HepG2 (cell line): ENCODE measurements around the gene LRRC51. TPM values are rescaled to one million over a fixed set of nuclear protein-coding genes. Genes with fewer than 3 reads are reported as not detected.
A peak's percentile ranks its signal among the peaks of the same experiment; 100 is the strongest.

Experiments used
- BCL6 ChIP-seq: IDR thresholded peaks from 2 replicates; pipeline ENCODE4 v1.6.1; 2016; ENCODE audit warnings: missing genetic modification reagents, missing compliant biosample characterization
- GATAD1 ChIP-seq: IDR thresholded peaks from 2 replicates; pipeline ENCODE4 v1.6.1; 2016; ENCODE audit warnings: missing genetic modification reagents, missing compliant biosample characterization
- KAT8 ChIP-seq: IDR thresholded peaks from 2 replicates; pipeline ENCODE4 v1.6.1; 2016; ENCODE audit warnings: missing genetic modification reagents, missing compliant biosample characterization
- NFE2L1 ChIP-seq: sonication (generic); formaldehyde crosslinking; IDR thresholded peaks from 2 replicates; pipeline ENCODE4 v1.4.0; 2020; ENCODE audit warnings: missing genetic modification reagents, mild to moderate bottlenecking, borderline replicate concordance
- ZNF292 ChIP-seq: sonication (generic); formaldehyde crosslinking; IDR thresholded peaks from 2 replicates; pipeline ENCODE4 v1.8.1; 2022; ENCODE audit warnings: mild to moderate bottlenecking, low read depth, missing genetic modification reagents, borderline replicate concordance
- ZNF850 ChIP-seq: sonication (generic); formaldehyde crosslinking; conservative IDR thresholded peaks from 2 replicates; pipeline ENCODE4 v1.9.0; 2021; ENCODE audit warnings: mild to moderate bottlenecking, missing genetic modification reagents
- polyA plus RNA-seq, 8 experiments: library from polyadenylated mRNA; depleted of rRNA in 3 of 8; stranded (reverse) in 7 of 8; unstranded in 1 of 8; fragments of >200 nt; fragmentation: Illumina TruSeq in 4 of 8; extraction: Trizol in 4 of 8; gene quantifications; 2 replicates each; pipeline versions ENCODE4 v1.2.1 to v1.2.3, GENCODE V29; 2011 to 2016; ENCODE audit warnings: low read depth in 4 of 8, missing spikeins in 1 of 8, mixed read lengths in 1 of 8; ENCODE audit not compliant: insufficient read depth in 1 of 8
- total RNA-seq, 5 experiments: library from RNA; depleted of rRNA; stranded (reverse); fragments of >200 nt; fragmentation: Illumina TruSeq; extraction: Trizol; gene quantifications; 2 replicates each; pipeline ENCODE4 v1.2.3, GENCODE V29; 2016; ENCODE audit warnings: low read depth in 1 of 5
- TF ChIP-seq, protein P1 (sequence below): sonication (generic); formaldehyde crosslinking; IDR thresholded peaks from 2 replicates; pipeline ENCODE4 v1.5.0; 2020; ENCODE audit warnings: mild to moderate bottlenecking, missing genetic modification reagents, borderline replicate concordance
- TF ChIP-seq, protein P2 (sequence below): sonication (generic); formaldehyde crosslinking; IDR thresholded peaks from 2 replicates; pipeline ENCODE4 v1.4.0; 2020; ENCODE audit warnings: missing genetic modification reagents
- TF ChIP-seq, protein P3 (sequence below): sonication (generic); formaldehyde crosslinking; IDR thresholded peaks from 2 replicates; pipeline ENCODE4 v1.8.1; 2022; ENCODE audit warnings: low read depth, mild to moderate bottlenecking, missing genetic modification reagents
- TF ChIP-seq, protein P4 (sequence below): sonication (generic); formaldehyde crosslinking; IDR thresholded peaks from 2 replicates; pipeline ENCODE4 v1.4.0; 2020; ENCODE audit warnings: mild to moderate bottlenecking, missing genetic modification reagents

The LRRC51 gene
- total and polyA plus RNA-seq, 2 of the 13 experiments (the other 11 are each of a cell fraction or from before 2014, with no cell fraction given) = 5.3 to 6.0 TPM

DNA sequence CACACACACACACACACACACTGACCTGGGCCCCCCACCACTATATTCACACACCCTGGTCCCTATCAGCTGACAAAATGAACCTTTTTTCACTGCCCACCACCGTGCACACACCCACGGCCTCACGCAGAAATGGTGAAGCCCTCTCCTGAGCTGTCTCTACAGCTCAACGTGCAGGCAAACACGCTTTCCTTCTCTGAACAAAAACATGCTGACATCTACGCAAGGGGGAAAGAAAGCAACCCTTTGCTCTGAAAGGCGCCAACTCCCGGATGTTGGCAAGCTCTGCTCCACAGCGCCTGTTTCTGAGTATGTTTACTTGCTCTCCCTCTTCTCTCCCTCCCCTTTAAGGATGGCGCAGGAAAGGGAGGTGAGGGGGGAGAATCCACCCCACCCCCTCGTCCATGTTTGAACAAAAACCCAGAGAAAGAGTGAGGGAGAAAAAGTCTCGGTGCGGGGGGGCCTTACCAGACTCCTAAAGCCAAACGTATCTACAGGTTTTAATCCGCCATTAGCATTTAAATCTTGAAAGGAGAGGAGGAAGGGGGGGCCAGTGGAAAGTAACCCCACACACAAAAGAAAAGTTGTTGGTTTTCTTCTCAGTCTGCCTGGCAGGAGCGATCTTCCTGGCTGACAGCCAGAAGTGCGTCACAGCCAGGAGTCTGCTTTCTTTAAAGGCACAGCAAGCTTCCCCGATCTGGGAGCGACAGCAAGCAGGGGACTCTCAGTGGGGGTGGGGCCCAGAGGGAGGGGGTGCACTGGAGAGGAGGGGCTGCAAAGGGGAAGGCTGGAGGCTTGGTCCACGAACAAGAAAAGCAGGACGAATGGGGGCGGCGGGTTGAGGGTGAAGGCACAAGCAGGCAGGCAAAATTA, 39.9 kb upstream of the LRRC51 start (continued):
- TF ChIP-seq, protein P1, sequence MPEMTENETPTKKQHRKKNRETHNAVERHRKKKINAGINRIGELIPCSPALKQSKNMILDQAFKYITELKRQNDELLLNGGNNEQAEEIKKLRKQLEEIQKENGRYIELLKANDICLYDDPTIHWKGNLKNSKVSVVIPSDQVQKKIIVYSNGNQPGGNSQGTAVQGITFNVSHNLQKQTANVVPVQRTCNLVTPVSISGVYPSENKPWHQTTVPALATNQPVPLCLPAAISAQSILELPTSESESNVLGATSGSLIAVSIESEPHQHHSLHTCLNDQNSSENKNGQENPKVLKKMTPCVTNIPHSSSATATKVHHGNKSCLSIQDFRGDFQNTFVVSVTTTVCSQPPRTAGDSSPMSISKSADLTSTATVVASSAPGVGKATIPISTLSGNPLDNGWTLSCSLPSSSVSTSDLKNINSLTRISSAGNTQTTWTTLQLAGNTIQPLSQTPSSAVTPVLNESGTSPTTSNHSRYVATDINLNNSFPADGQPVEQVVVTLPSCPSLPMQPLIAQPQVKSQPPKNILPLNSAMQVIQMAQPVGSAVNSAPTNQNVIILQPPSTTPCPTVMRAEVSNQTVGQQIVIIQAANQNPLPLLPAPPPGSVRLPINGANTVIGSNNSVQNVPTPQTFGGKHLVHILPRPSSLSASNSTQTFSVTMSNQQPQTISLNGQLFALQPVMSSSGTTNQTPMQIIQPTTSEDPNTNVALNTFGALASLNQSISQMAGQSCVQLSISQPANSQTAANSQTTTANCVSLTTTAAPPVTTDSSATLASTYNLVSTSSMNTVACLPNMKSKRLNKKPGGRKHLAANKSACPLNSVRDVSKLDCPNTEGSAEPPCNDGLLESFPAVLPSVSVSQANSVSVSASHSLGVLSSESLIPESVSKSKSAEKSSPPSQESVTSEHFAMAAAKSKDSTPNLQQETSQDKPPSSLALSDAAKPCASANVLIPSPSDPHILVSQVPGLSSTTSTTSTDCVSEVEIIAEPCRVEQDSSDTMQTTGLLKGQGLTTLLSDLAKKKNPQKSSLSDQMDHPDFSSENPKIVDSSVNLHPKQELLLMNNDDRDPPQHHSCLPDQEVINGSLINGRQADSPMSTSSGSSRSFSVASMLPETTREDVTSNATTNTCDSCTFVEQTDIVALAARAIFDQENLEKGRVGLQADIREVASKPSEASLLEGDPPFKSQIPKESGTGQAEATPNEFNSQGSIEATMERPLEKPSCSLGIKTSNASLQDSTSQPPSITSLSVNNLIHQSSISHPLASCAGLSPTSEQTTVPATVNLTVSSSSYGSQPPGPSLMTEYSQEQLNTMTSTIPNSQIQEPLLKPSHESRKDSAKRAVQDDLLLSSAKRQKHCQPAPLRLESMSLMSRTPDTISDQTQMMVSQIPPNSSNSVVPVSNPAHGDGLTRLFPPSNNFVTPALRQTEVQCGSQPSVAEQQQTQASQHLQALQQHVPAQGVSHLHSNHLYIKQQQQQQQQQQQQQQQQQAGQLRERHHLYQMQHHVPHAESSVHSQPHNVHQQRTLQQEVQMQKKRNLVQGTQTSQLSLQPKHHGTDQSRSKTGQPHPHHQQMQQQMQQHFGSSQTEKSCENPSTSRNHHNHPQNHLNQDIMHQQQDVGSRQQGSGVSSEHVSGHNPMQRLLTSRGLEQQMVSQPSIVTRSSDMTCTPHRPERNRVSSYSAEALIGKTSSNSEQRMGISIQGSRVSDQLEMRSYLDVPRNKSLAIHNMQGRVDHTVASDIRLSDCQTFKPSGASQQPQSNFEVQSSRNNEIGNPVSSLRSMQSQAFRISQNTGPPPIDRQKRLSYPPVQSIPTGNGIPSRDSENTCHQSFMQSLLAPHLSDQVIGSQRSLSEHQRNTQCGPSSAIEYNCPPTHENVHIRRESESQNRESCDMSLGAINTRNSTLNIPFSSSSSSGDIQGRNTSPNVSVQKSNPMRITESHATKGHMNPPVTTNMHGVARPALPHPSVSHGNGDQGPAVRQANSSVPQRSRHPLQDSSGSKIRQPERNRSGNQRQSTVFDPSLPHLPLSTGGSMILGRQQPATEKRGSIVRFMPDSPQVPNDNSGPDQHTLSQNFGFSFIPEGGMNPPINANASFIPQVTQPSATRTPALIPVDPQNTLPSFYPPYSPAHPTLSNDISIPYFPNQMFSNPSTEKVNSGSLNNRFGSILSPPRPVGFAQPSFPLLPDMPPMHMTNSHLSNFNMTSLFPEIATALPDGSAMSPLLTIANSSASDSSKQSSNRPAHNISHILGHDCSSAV (CRISPR knock-in tag) = no peak; the same call in 1 of the 2 replicates
- TF ChIP-seq NFE2L1 (no peak), ZNF850 (CRISPR knock-in tag) (no peak), BCL6 (CRISPR knock-in tag) (no peak), GATAD1 (CRISPR knock-in tag) (no peak), KAT8 (CRISPR knock-in tag) (peak; percentile 47), ZNF292 (CRISPR knock-in tag) (peak; percentile 59; the same call in 1 of the 2 replicates)
- TF ChIP-seq, protein P2, sequence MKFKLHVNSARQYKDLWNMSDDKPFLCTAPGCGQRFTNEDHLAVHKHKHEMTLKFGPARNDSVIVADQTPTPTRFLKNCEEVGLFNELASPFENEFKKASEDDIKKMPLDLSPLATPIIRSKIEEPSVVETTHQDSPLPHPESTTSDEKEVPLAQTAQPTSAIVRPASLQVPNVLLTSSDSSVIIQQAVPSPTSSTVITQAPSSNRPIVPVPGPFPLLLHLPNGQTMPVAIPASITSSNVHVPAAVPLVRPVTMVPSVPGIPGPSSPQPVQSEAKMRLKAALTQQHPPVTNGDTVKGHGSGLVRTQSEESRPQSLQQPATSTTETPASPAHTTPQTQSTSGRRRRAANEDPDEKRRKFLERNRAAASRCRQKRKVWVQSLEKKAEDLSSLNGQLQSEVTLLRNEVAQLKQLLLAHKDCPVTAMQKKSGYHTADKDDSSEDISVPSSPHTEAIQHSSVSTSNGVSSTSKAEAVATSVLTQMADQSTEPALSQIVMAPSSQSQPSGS (CRISPR knock-in tag) = no peak
- TF ChIP-seq, protein P3, sequence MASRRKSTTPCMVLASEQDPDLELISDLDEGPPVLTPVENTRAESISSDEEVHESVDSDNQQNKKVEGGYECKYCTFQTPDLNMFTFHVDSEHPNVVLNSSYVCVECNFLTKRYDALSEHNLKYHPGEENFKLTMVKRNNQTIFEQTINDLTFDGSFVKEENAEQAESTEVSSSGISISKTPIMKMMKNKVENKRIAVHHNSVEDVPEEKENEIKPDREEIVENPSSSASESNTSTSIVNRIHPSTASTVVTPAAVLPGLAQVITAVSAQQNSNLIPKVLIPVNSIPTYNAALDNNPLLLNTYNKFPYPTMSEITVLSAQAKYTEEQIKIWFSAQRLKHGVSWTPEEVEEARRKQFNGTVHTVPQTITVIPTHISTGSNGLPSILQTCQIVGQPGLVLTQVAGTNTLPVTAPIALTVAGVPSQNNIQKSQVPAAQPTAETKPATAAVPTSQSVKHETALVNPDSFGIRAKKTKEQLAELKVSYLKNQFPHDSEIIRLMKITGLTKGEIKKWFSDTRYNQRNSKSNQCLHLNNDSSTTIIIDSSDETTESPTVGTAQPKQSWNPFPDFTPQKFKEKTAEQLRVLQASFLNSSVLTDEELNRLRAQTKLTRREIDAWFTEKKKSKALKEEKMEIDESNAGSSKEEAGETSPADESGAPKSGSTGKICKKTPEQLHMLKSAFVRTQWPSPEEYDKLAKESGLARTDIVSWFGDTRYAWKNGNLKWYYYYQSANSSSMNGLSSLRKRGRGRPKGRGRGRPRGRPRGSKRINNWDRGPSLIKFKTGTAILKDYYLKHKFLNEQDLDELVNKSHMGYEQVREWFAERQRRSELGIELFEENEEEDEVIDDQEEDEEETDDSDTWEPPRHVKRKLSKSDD (CRISPR knock-in tag) = no peak
- TF ChIP-seq, protein P4, sequence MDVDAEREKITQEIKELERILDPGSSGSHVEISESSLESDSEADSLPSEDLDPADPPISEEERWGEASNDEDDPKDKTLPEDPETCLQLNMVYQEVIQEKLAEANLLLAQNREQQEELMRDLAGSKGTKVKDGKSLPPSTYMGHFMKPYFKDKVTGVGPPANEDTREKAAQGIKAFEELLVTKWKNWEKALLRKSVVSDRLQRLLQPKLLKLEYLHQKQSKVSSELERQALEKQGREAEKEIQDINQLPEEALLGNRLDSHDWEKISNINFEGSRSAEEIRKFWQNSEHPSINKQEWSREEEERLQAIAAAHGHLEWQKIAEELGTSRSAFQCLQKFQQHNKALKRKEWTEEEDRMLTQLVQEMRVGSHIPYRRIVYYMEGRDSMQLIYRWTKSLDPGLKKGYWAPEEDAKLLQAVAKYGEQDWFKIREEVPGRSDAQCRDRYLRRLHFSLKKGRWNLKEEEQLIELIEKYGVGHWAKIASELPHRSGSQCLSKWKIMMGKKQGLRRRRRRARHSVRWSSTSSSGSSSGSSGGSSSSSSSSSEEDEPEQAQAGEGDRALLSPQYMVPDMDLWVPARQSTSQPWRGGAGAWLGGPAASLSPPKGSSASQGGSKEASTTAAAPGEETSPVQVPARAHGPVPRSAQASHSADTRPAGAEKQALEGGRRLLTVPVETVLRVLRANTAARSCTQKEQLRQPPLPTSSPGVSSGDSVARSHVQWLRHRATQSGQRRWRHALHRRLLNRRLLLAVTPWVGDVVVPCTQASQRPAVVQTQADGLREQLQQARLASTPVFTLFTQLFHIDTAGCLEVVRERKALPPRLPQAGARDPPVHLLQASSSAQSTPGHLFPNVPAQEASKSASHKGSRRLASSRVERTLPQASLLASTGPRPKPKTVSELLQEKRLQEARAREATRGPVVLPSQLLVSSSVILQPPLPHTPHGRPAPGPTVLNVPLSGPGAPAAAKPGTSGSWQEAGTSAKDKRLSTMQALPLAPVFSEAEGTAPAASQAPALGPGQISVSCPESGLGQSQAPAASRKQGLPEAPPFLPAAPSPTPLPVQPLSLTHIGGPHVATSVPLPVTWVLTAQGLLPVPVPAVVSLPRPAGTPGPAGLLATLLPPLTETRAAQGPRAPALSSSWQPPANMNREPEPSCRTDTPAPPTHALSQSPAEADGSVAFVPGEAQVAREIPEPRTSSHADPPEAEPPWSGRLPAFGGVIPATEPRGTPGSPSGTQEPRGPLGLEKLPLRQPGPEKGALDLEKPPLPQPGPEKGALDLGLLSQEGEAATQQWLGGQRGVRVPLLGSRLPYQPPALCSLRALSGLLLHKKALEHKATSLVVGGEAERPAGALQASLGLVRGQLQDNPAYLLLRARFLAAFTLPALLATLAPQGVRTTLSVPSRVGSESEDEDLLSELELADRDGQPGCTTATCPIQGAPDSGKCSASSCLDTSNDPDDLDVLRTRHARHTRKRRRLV = no peak
